K562 (cell line): ENCODE measurements around the gene DIP2B. TPM values are rescaled to one million over a fixed set of nuclear protein-coding genes. Genes with fewer than 3 reads are reported as not detected.

Experiments used
- ATAC-seq: fragments of 200-7000 bp; cut with Tn5 transposase; 3 replicates; pipeline ENCODE4 v1.9.1; 2020; ENCODE audit warnings: moderate library complexity
- BruUV-seq: library from RNA; stranded (reverse); fragments of 400-500 nt; replicated peaks from 2 replicates; lab custom pipeline; 2021; lab: Mats Ljungman, UMichigan
- CTCF ChIA-PET: fragments of 300-600 bp; formaldehyde crosslinking; extraction: SDS; loops from one replicate; lab custom pipeline; 2021; ENCODE audit warnings: low intra/inter-chr PET ratio; lab: Yijun Ruan, JAX
- POLR2A ChIA-PET: fragments of 300-600, 350-650 bp; sonication (Branson Sonifier 250); formaldehyde crosslinking; extraction: SDS; loops from one replicate; lab custom pipeline; 2021; ENCODE audit warnings: antibody characterized with exemption, inconsistent platforms; lab: Yijun Ruan, JAX
- DNase-seq, 4 experiments: peaks; one replicate each; pipeline versions ENCODE4 v3.0.0 to v3.0.0-alpha.2; 2011 to 2018; ENCODE audit warnings: low spot score in 3 of 4, mixed read lengths in 3 of 4; ENCODE audit errors: extremely low read depth in 1 of 4
- FAIRE-seq: peaks from 2 replicates; lab custom pipeline; 2011; peaks lifted over from hg19 to GRCh38; lab: Jason Lieb, UNC
- H2AFZ ChIP-seq: 2 replicates; pipeline ENCODE4 v1.6.0; 2011; ENCODE audit warnings: low read depth, low read length, control low read depth, inconsistent platforms
- H3K27ac ChIP-seq: fragments of 200-600 bp; 3 replicates; pipeline ENCODE4 v1.8.0; 2011; ENCODE audit warnings: low read depth, mild to moderate bottlenecking, control low read depth, inconsistent platforms, low read length, moderate library complexity, mixed read lengths; ENCODE audit errors: extremely low read depth
- H3K27me3 ChIP-seq, 2 experiments: fragments of 300-600 bp in 1 of 2; 2 replicates in 1 of 2; 3 replicates in 1 of 2; pipeline versions ENCODE4 v1.6.0 to v1.8.0; 2011; ENCODE audit warnings: inconsistent platforms in 2 of 2, low read length in 2 of 2, mild to moderate bottlenecking in 1 of 2, mixed read lengths in 1 of 2, moderate library complexity in 1 of 2; ENCODE audit not compliant: control insufficient read depth in 2 of 2, insufficient read depth in 2 of 2
- H3K36me3 ChIP-seq: fragments of 300-600 bp; 3 replicates; pipeline ENCODE4 v1.8.0; 2011; ENCODE audit warnings: mild to moderate bottlenecking, low read length, inconsistent platforms; ENCODE audit not compliant: control insufficient read depth, insufficient read depth
- H3K4me1 ChIP-seq, 2 experiments: fragments of 200-600 bp in 1 of 2; replicated peaks in 1 of 2; 2 replicates in 1 of 2; 3 replicates in 1 of 2; pipeline versions ENCODE4 v1.5.1 to v1.8.0; 2011; ENCODE audit warnings: inconsistent platforms in 2 of 2, low read length in 2 of 2, mild to moderate bottlenecking in 1 of 2, mixed read lengths in 1 of 2, moderate library complexity in 1 of 2; ENCODE audit not compliant: control insufficient read depth in 2 of 2, insufficient read depth in 2 of 2
- H3K4me2 ChIP-seq: 2 replicates; pipeline ENCODE4 v1.6.1; 2011; ENCODE audit warnings: low read length, control low read depth, inconsistent platforms, mixed read lengths; ENCODE audit not compliant: insufficient read depth
- H3K4me3 ChIP-seq: fragments of 200-600 bp; sonication (generic), shearing (Covaris generic); 2 replicates; pipeline ENCODE4 v1.5.1; 2016; ENCODE audit warnings: control low read depth, inconsistent platforms
- H3K79me2 ChIP-seq: fragments of 200-600 bp; 3 replicates; pipeline ENCODE4 v1.8.0; 2011; ENCODE audit warnings: low read length, inconsistent platforms; ENCODE audit not compliant: control insufficient read depth, insufficient read depth
- H3K9ac ChIP-seq, 2 experiments: 2 replicates each; pipeline versions ENCODE4 v1.6.0 to v1.6.1; 2011; ENCODE audit warnings: low read depth in 2 of 2, low read length in 2 of 2, control low read depth in 1 of 2, inconsistent platforms in 1 of 2, mild to moderate bottlenecking in 1 of 2, mixed read lengths in 1 of 2; ENCODE audit not compliant: insufficient read depth in 1 of 2
- H3K9me1 ChIP-seq: one replicate; pipeline ENCODE4 v1.6.0; 2011; ENCODE audit warnings: inconsistent platforms, mild to moderate bottlenecking, low read length, moderate library complexity; ENCODE audit not compliant: control insufficient read depth, insufficient read depth
- H3K9me3 ChIP-seq: replicated peaks from 2 replicates; pipeline ENCODE4 v1.5.1; 2011; ENCODE audit warnings: low read depth, low read length, inconsistent platforms; ENCODE audit not compliant: control insufficient read depth, insufficient read depth
- H4K20me1 ChIP-seq: replicated peaks from 2 replicates; pipeline ENCODE4 v1.6.1; 2011; ENCODE audit warnings: low read length, inconsistent platforms, mixed read lengths; ENCODE audit not compliant: control insufficient read depth, insufficient read depth
- ARID1B ChIP-seq: fragments of 450-650 bp; IDR thresholded peaks from 2 replicates; pipeline ENCODE4 v1.6.1; 2016; ENCODE audit warnings: antibody characterized with exemption, mild to moderate bottlenecking, inconsistent platforms
- C11orf30 ChIP-seq: fragments of 450-650 bp; IDR thresholded peaks from 2 replicates; pipeline ENCODE4 v1.6.1; 2016; ENCODE audit warnings: low read depth, mild to moderate bottlenecking
- DACH1 ChIP-seq: fragments of 450-650 bp; IDR thresholded peaks from 2 replicates; pipeline ENCODE4 v1.6.1; 2018; ENCODE audit not compliant: partially characterized antibody
- DPF2 ChIP-seq: fragments of 450-650 bp; IDR thresholded peaks from 2 replicates; pipeline ENCODE4 v1.6.1; 2016
- FOXK2 ChIP-seq, 2 experiments: fragments of 450-650 bp; IDR thresholded peaks in 1 of 2; conservative IDR thresholded peaks in 1 of 2; 2 replicates each; pipeline ENCODE4 v1.6.1; 2016; ENCODE audit warnings: low read depth in 2 of 2, mild to moderate bottlenecking in 1 of 2
- HNRNPK ChIP-seq: fragments of 200-400 bp; formaldehyde crosslinking; IDR thresholded peaks from one replicate; pipeline ENCODE4 v1.6.1; 2018; ENCODE audit warnings: mild to moderate bottlenecking, low read depth, low read length; ENCODE audit not compliant: poor library complexity, severe bottlenecking
- IFI16 ChIP-seq: fragments of 250-450 bp; sonication (Bioruptor Pico); IDR thresholded peaks from 2 replicates; pipeline ENCODE4 v2.1.2; 2022; ENCODE audit warnings: mild to moderate bottlenecking, inconsistent platforms
- MAFF ChIP-seq: IDR thresholded peaks from 2 replicates; pipeline ENCODE4 v1.6.1; 2012; ENCODE audit warnings: low read length, improper control_type of control experiment
- MAFG ChIP-seq: fragments of 450-650 bp; conservative IDR thresholded peaks from 2 replicates; pipeline ENCODE4 v1.6.1; 2016; ENCODE audit warnings: missing genetic modification characterization, missing compliant biosample characterization
- MIER1 ChIP-seq: fragments of 450-650 bp; IDR thresholded peaks from 2 replicates; pipeline ENCODE4 v1.6.1; 2016; ENCODE audit warnings: antibody characterized with exemption, mild to moderate bottlenecking, low read depth
- RB1 ChIP-seq: fragments of 450-650 bp; IDR thresholded peaks from 2 replicates; pipeline ENCODE4 v1.6.1; 2017; ENCODE audit warnings: low read depth, mild to moderate bottlenecking
- TBL1XR1 ChIP-seq, 2 experiments: IDR thresholded peaks; 2 replicates each; pipeline ENCODE4 v1.6.1; 2012; ENCODE audit warnings: improper control_type of control experiment in 2 of 2, low read length in 2 of 2, mild to moderate bottlenecking in 1 of 2
- ZNF316 ChIP-seq: fragments of 450-650 bp; IDR thresholded peaks from 2 replicates; pipeline ENCODE4 v1.6.1; 2016
- ZNF77 ChIP-seq: fragments of 250-450 bp; sonication (Bioruptor Pico); IDR thresholded peaks from 2 replicates; pipeline ENCODE4 v1.5.0; 2020
- ZNF778 ChIP-seq: fragments of 450-650 bp; formaldehyde crosslinking; IDR thresholded peaks from 2 replicates; pipeline ENCODE4 v1.4.0; 2020; ENCODE audit warnings: mild to moderate bottlenecking, moderate library complexity
- WGBS: fragments of 100-300 bp; shearing (Covaris generic); methylation state at CpG from one replicate; pipeline ENCODE4 v1.1.6; 2016; ENCODE audit warnings: low coverage, mixed read lengths; ENCODE audit not compliant: insufficient coverage; ENCODE audit errors: missing lambda C conversion rate; 5-methylcytosine and 5-hydroxymethylcytosine counted together
- in situ Hi-C: fragments of 300-500 bp; cut with MboI; formaldehyde crosslinking; loops from 4 replicates; pipeline ENCODE4 v1.15.0; 2018; ENCODE audit warnings: inconsistent platforms, mixed read lengths
- intact Hi-C: fragments of 100-400 bp; cut with micrococcal nuclease; formaldehyde crosslinking; loops from 2 replicates; pipeline ENCODE4 v1.14.2; 2022
- polyA plus RNA-seq, 8 experiments: library from polyadenylated mRNA; depleted of rRNA in 4 of 8; stranded (reverse) in 5 of 8; unstranded in 3 of 8; fragments of >200 nt; fragmentation: Nextera tagmentation in 2 of 8; fragmentation: Illumina TruSeq in 1 of 8; extraction: Ambion mirVana in 2 of 8; extraction: Trizol in 1 of 8; gene quantifications; 2 replicates each; pipeline versions ENCODE4 v1.2.1 to v1.2.3, GENCODE V29; 2011 to 2014; ENCODE audit warnings: inconsistent platforms in 1 of 8, missing spikeins in 1 of 8
- total RNA-seq, 7 experiments: library from RNA; depleted of rRNA in 6 of 7; stranded (reverse); fragments of >200 nt in 6 of 7; fragmentation: Illumina TruSeq in 2 of 7; extraction: Trizol in 2 of 7; gene quantifications; 2 replicates each; pipeline versions ENCODE4 v1.2.1 to v1.2.3, GENCODE V29; 2011 to 2021; ENCODE audit warnings: low replicate concordance in 1 of 7
- TF ChIP-seq, protein P1 (sequence below): sonication (generic); IDR thresholded peaks from 2 replicates; pipeline ENCODE4 v1.6.1; 2016
- TF ChIP-seq, protein P2 (sequence below): sonication (generic); formaldehyde crosslinking; IDR thresholded peaks from 2 replicates; pipeline ENCODE4 v1.8.1; 2023; ENCODE audit warnings: mild to moderate bottlenecking, missing genetic modification reagents
- TF ChIP-seq, protein P3 (sequence below), 2 experiments: fragments of 450-650 bp in 1 of 2; sonication (generic) in 1 of 2; formaldehyde crosslinking in 1 of 2; IDR thresholded peaks in 1 of 2; conservative IDR thresholded peaks in 1 of 2; 2 replicates each; pipeline versions ENCODE4 v1.6.1 to v1.8.1; 2016 to 2023; ENCODE audit warnings: mild to moderate bottlenecking in 2 of 2, moderate library complexity in 2 of 2, inconsistent platforms in 1 of 2, missing genetic modification reagents in 1 of 2

DIP2B gene
- total and polyA plus RNA-seq, 9 of the 15 experiments (the other 6 are each of a cell fraction or from before 2014, with no cell fraction given) = 4.6 to 26.1 (median 18.8) TPM

DNA sequence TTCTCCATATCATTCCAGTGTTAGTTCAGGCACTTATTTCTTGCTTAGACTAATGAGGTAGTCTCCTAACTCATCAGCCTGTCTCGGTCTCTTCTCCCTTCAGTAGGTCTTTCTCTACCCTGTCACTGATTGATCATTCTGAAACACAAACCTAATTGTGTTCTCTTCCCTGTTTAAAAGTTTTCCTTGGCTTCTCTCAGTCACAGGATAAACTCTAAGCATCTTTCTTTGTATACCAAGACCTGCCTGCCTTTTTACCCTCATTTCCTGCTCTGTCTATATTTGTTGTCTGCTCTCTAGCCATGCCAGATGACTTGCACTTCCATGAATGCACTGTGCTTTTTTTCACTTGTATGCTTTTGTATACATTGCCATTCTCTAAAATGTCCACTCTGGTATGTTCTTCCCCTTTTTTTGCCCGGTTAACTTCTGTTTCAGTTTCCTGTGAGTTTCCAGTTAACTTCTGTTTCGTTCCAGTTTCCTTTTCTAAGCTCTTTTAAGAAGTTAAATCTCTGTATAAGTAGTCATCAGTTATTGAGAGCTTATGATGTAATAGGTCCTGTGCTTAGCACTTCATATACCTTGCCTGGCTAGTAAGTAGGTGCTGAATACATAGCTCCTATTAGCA is 12.8 kb downstream of the DIP2B start:
- Histone ChIP-seq H3K9me3 (no peaks in the 10 kb centered on the region), H3K36me3 (0 out of 3 replicates have a peak, but pooled peaks cover 3% of the 10 kb centered on the region), H3K9ac (no peak overlapping the region), H3K27ac (peak overlapping the region; percentile 66; the same call in 2 of the 3 replicates), H3K4me1 (peaks cover 8 to 28% of the 10 kb centered on the region in 2 experiments), H3K79me2 (peaks cover 77% of the 10 kb centered on the region), H4K20me1 (no peaks in the 10 kb centered on the region), H3K9me1 (no peaks in the 10 kb centered on the region), H2AFZ (no peak overlapping the region), H3K27me3 (no peaks in the 10 kb centered on the region), H3K4me3 (no peak overlapping the region), H3K4me2 (no peak overlapping the region)
- no peak for DNase-seq
- peak; percentile 38 for ATAC-seq
- ChIA-PET CTCF (no interaction called here), POLR2A (interaction anchor here (0.9 to 1.5 kb wide), 4 partner anchors 7 to 14 kb away, joined by 3 to 5 read pairs (median 4); no protein-coding TSS in a partner anchor)
- intact Hi-C loops = no loop called here
- no peak for FAIRE-seq
- in situ Hi-C loops = no loop called here
- no TSS peak for BruUV-seq
- 34% methylated on average over 3 of the region's 3 CpGs for WGBS
- TF ChIP-seq DACH1 (no peak), FOXK2 (conservative IDR thresholded peaks at IDR 0.05 in 1 of 2, IDR thresholded peaks at IDR 0.05 in 1 of 2; ENCODE audit: low read depth in 2 of 2) (peak in 1 of 2 experiments; percentile 25; a peak in 1 of 4 replicates), MAFG (tag) (peak; percentile 49; the same call in 1 of the 2 replicates), ZNF77 (CRISPR knock-in tag) (no peak), ARID1B (peak; percentile 34; the same call in 1 of the 2 replicates), MIER1 (no peak), TBL1XR1 (IDR thresholded peaks at IDR 0.05; ENCODE audit: low read length in 2 of 2) (no peak), C11orf30 (peak; percentile 83), IFI16 (no peak), ZNF316 (peak; percentile 75), HNRNPK (no peak), RB1 (no peak), MAFF (0 out of 2 replicates have a peak, but pooled peaks have one; percentile 3), DPF2 (0 out of 2 replicates have a peak, but pooled peaks have one; percentile 25), ZNF778 (CRISPR knock-in tag) (no peak)
- TF ChIP-seq, protein P1, sequence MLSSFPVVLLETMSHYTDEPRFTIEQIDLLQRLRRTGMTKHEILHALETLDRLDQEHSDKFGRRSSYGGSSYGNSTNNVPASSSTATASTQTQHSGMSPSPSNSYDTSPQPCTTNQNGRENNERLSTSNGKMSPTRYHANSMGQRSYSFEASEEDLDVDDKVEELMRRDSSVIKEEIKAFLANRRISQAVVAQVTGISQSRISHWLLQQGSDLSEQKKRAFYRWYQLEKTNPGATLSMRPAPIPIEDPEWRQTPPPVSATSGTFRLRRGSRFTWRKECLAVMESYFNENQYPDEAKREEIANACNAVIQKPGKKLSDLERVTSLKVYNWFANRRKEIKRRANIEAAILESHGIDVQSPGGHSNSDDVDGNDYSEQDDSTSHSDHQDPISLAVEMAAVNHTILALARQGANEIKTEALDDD = 0 out of 2 replicates have a peak, but pooled peaks have one; percentile 14
- TF ChIP-seq, protein P2, sequence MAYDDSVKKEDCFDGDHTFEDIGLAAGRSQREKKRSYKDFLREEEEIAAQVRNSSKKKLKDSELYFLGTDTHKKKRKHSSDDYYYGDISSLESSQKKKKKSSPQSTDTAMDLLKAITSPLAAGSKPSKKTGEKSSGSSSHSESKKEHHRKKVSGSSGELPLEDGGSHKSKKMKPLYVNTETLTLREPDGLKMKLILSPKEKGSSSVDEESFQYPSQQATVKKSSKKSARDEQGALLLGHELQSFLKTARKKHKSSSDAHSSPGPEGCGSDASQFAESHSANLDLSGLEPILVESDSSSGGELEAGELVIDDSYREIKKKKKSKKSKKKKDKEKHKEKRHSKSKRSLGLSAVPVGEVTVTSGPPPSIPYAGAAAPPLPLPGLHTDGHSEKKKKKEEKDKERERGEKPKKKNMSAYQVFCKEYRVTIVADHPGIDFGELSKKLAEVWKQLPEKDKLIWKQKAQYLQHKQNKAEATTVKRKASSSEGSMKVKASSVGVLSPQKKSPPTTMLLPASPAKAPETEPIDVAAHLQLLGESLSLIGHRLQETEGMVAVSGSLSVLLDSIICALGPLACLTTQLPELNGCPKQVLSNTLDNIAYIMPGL (CRISPR knock-in tag) = no peak
- TF ChIP-seq, protein P3, sequence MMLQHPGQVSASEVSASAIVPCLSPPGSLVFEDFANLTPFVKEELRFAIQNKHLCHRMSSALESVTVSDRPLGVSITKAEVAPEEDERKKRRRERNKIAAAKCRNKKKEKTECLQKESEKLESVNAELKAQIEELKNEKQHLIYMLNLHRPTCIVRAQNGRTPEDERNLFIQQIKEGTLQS (IDR thresholded peaks at IDR 0.05) = peak; percentile 69
- TF ChIP-seq, protein P3 (CRISPR knock-in tag; conservative IDR thresholded peaks at IDR 0.05) = no peak
